Colonic mucosa (tissue), 4 donors: ENCODE measurements around the gene CMTM7. TPM values are rescaled to one million over a fixed set of nuclear protein-coding genes. Genes with fewer than 3 reads are reported as not detected.
A peak's percentile ranks its signal among the peaks of the same experiment; 100 is the strongest.

Source experiments
- DNase-seq: peaks from one replicate; pipeline ENCODE4 v3.0.0-alpha.2; 2020
- H3K27ac ChIP-seq: fragments of 200-600 bp; one replicate; pipeline ENCODE4 v1.8.0; 2021
- H3K27me3 ChIP-seq: fragments of 200-600 bp; one replicate; pipeline ENCODE4 v1.8.0; 2021
- H3K36me3 ChIP-seq: fragments of 200-600 bp; one replicate; pipeline ENCODE4 v1.8.0; 2021
- H3K4me1 ChIP-seq: fragments of 200-600 bp; one replicate; pipeline ENCODE4 v1.8.0; 2021; ENCODE audit warnings: mild to moderate bottlenecking
- H3K4me3 ChIP-seq: fragments of 200-600 bp; one replicate; pipeline ENCODE4 v1.8.0; 2021
- H3K9ac ChIP-seq, 2 donors: one replicate each; pipeline ENCODE4 v1.7.0; 2013; ENCODE audit warnings: control low read depth in 2 of 2, low read depth in 2 of 2, low read length in 2 of 2
- H3K9me3 ChIP-seq: fragments of 200-600 bp; one replicate; pipeline ENCODE4 v1.8.0; 2021
- intact Hi-C: fragments of 100-400 bp; cut with DNase I; formaldehyde crosslinking; loops from one replicate; pipeline ENCODE4 v1.14.1; 2022
- total RNA-seq, 2 donors: library from RNA; stranded (reverse); fragmentation: NEBNext Ultra II Directional in 1 of 2; extraction: Animal tissue kit (Norgen Biotek cat#: 25700) in 1 of 2; gene quantifications; one replicate each; pipeline ENCODE4 v1.2.1, GENCODE V29; 2021
- TF ChIP-seq, protein P1 (sequence below): fragments of 200-600 bp; IDR thresholded peaks from one replicate; pipeline ENCODE4 v1.8.0; 2022; ENCODE audit warnings: antibody characterized with exemption, mild to moderate bottlenecking
- donor health status: healthy.
- donor health status: DM: no; HTN: no; CAD: no.
- donor health status: DM: no; HTN: no; CAD: no.

Gene CMTM7
- total RNA-seq, 2 donors from 2014 or later = 5.8 to 5.9 TPM

GRCh38 chr3:32410367-32411246 is 19.0 kb downstream of the CMTM7 start:
- H3K4me3 ChIP-seq = no peak overlapping the region
- H3K9ac ChIP-seq = no peak overlapping the region
- no peak for DNase-seq
- no peaks in the 10 kb centered on the region for H3K4me1 ChIP-seq
- intact Hi-C loops = no loop called here
- no peaks in the 10 kb centered on the region for H3K27me3 ChIP-seq
- TF ChIP-seq, protein P1, sequence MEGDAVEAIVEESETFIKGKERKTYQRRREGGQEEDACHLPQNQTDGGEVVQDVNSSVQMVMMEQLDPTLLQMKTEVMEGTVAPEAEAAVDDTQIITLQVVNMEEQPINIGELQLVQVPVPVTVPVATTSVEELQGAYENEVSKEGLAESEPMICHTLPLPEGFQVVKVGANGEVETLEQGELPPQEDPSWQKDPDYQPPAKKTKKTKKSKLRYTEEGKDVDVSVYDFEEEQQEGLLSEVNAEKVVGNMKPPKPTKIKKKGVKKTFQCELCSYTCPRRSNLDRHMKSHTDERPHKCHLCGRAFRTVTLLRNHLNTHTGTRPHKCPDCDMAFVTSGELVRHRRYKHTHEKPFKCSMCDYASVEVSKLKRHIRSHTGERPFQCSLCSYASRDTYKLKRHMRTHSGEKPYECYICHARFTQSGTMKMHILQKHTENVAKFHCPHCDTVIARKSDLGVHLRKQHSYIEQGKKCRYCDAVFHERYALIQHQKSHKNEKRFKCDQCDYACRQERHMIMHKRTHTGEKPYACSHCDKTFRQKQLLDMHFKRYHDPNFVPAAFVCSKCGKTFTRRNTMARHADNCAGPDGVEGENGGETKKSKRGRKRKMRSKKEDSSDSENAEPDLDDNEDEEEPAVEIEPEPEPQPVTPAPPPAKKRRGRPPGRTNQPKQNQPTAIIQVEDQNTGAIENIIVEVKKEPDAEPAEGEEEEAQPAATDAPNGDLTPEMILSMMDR = no peak
- H3K27ac ChIP-seq = no peak overlapping the region
- no peaks in the 10 kb centered on the region for H3K9me3 ChIP-seq
- no peaks in the 10 kb centered on the region for H3K36me3 ChIP-seq

GRCh38 chr3:32411442-32411841 is 19.8 kb downstream of the CMTM7 start:
- Histone ChIP-seq H3K4me3 (no peak overlapping the region), H3K9ac (no peak overlapping the region), H3K9me3 (no peaks in the 10 kb centered on the region), H3K36me3 (no peaks in the 10 kb centered on the region), H3K27me3 (no peaks in the 10 kb centered on the region), H3K27ac (no peak overlapping the region), H3K4me1 (no peaks in the 10 kb centered on the region)
- no peak for DNase-seq
- TF ChIP-seq, protein P1 = no peak
- intact Hi-C loops = no loop called here

- TF ChIP-seq, protein P1 = no peak
- no peaks in the 10 kb centered on the region for H3K9me3 ChIP-seq
- H3K4me3 ChIP-seq = no peak overlapping the region
- no peak for DNase-seq
- no peaks in the 10 kb centered on the region for H3K36me3 ChIP-seq
- no peaks in the 10 kb centered on the region for H3K27me3 ChIP-seq
- no peaks in the 10 kb centered on the region for H3K4me1 ChIP-seq
- H3K27ac ChIP-seq = no peak overlapping the region
- intact Hi-C loops = no loop called here
- no peak overlapping the region for H3K9ac ChIP-seq
These were observed 21.2 kb downstream of the CMTM7 start for GRCh38 chr3:32412887-32413286.

GRCh38 chr3:32413845-32414521 is 22.3 kb downstream of the CMTM7 start:
- Histone ChIP-seq H3K36me3 (no peaks in the 10 kb centered on the region), H3K9me3 (no peaks in the 10 kb centered on the region), H3K27ac (peak overlapping the region; percentile 29), H3K9ac (no peak overlapping the region), H3K27me3 (no peaks in the 10 kb centered on the region), H3K4me1 (no peaks in the 10 kb centered on the region), H3K4me3 (no peak overlapping the region)
- TF ChIP-seq, protein P1 = no peak
- no peak for DNase-seq
- intact Hi-C loops = no loop called here

- H3K27me3 ChIP-seq = no peaks in the 10 kb centered on the region
- TF ChIP-seq, protein P1 = no peak
- intact Hi-C loops = no loop called here
- no peaks in the 10 kb centered on the region for H3K4me1 ChIP-seq
- H3K27ac ChIP-seq = peak overlapping the region; percentile 29
- no peaks in the 10 kb centered on the region for H3K9me3 ChIP-seq
- no peak overlapping the region for H3K9ac ChIP-seq
- H3K4me3 ChIP-seq = no peak overlapping the region
- DNase-seq = no peak
- no peaks in the 10 kb centered on the region for H3K36me3 ChIP-seq
These were observed 23.0 kb downstream of the CMTM7 start for GRCh38 chr3:32414522-32415202.
